ENCODE results near the gene PSAP.

Gene PSAP

DNA sequence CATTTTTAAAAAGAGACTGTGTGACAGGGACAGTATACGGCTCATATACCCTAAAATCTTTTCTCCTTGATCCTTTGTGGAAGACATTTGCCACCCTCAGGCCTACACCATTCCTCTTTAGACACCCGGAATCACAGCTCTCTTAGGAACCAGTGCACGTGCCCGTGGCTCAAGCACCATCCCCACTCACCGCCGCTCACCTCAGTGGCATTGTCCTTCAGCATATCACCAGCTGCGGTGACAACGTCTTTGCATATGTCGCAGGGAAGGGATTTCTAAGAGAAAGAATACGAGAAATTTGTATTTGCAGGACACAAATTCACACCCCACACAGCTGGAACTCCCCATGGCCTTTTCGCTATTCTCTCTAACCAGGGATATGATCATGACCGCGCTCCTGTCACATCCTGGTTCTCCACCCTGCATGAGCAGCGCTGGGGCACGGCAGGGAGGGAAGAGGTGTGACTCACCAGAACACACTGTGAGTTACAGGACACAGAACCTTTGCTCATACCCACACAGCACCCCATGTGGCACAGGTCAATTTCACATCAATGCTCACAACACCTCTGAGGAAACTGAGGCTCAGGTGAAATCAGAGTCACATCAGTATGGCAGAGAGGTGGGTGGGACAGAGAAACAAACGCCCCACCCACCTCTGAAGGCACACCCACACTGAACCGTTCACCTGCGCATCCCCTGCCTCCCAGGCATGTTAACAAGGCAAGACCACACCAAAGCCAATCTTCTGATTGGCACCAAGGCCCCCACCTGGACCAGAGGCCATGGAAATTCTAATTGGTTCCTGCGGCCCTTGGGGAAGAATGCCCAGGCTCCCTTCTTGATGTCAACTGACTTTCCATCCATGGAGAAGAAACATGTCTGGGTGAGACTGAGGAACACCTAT lies 19.2 kb downstream of the PSAP start:
- no peak overlapping the region for H3K4me3 ChIP-seq (ENCODE audit: control insufficient read depth, low read depth, low read length)
- TF ChIP-seq, protein P1, sequence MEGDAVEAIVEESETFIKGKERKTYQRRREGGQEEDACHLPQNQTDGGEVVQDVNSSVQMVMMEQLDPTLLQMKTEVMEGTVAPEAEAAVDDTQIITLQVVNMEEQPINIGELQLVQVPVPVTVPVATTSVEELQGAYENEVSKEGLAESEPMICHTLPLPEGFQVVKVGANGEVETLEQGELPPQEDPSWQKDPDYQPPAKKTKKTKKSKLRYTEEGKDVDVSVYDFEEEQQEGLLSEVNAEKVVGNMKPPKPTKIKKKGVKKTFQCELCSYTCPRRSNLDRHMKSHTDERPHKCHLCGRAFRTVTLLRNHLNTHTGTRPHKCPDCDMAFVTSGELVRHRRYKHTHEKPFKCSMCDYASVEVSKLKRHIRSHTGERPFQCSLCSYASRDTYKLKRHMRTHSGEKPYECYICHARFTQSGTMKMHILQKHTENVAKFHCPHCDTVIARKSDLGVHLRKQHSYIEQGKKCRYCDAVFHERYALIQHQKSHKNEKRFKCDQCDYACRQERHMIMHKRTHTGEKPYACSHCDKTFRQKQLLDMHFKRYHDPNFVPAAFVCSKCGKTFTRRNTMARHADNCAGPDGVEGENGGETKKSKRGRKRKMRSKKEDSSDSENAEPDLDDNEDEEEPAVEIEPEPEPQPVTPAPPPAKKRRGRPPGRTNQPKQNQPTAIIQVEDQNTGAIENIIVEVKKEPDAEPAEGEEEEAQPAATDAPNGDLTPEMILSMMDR (IDR thresholded peaks at IDR 0.05; ENCODE audit: control insufficient read depth, insufficient read depth, low read depth, low read length, missing control alignments) = no peak
- DNase-seq (ENCODE audit: low read depth) = no peak

GRCh38 chr10:71830726-71831125 lies 20.3 kb downstream of the PSAP start:
- TF ChIP-seq, protein P1 (IDR thresholded peaks at IDR 0.05; ENCODE audit: control insufficient read depth, insufficient read depth, low read depth, low read length, missing control alignments) = no peak
- no peak for DNase-seq (ENCODE audit: low read depth)
- H3K4me3 ChIP-seq (ENCODE audit: control insufficient read depth, low read depth, low read length) = no peak overlapping the region

DNA sequence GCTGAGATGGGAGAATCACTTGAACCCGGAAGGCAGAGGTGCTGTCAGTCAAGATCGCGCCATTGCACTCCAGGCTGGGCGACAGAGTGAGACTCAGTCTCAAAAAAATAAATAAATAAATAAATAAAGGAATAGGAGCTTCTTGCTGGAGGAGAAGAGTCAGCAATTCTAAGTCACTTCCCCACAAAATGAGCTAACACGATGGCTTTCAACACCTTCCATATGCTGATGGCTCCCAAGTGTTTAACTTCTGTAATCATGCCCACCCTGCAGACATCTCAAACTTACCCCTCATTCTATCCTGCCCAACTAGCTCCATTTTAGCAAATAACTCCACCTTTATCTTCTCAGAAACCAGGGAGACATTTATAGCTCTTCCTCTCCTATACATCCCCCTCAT lies 21.2 kb downstream of the PSAP start:
- DNase-seq (ENCODE audit: low read depth) = no peak
- TF ChIP-seq, protein P1 (IDR thresholded peaks at IDR 0.05; ENCODE audit: control insufficient read depth, insufficient read depth, low read depth, low read length, missing control alignments) = no peak
- H3K4me3 ChIP-seq (ENCODE audit: control insufficient read depth, low read depth, low read length) = no peak overlapping the region

DNA sequence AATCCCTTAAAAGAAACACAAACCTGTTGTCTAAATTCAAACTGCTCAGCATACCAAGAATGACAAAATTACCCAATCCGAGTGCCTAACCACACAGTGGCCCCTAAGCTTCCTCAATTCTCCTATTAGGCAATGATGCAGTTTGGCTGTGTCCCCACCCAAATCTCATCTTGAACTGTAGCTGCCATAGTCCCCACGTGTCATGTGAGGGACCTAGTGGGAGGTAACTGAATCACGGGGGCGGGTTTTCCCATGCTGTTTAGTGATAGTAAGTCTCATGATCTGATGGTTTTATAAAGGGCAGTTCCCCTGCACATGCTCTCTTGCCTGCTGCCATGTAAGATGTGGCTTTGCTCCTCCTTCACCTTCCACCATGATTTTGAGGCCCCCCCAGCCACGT lies 21.9 kb downstream of the PSAP start:
- TF ChIP-seq, protein P1 (IDR thresholded peaks at IDR 0.05; ENCODE audit: control insufficient read depth, insufficient read depth, low read depth, low read length, missing control alignments) = no peak
- DNase-seq (ENCODE audit: low read depth) = no peak
- H3K4me3 ChIP-seq (ENCODE audit: control insufficient read depth, low read depth, low read length) = no peak overlapping the region

DNA sequence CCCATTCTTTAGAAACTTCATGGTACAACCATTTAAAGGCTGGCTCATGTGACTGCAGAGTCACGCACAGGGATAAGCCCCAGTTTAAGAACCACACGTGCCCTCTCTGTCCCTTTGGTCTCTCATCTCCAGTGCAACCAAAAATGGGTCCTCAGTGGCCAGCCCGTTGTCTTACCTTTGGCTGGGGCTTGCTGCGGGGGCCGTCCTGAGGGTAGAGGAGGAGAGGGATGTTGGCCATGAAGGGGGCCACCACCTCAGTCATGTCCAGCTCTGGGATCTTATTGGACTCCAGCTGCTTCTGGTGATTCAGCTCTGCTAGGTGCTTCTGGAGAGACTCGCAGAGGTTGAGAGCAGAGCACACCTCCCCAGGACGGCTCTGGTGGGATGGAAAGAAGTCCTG lies 22.3 kb downstream of the PSAP start:
- TF ChIP-seq, protein P1 (IDR thresholded peaks at IDR 0.05; ENCODE audit: control insufficient read depth, insufficient read depth, low read depth, low read length, missing control alignments) = no peak
- H3K4me3 ChIP-seq (ENCODE audit: control insufficient read depth, low read depth, low read length) = no peak overlapping the region
- DNase-seq (ENCODE audit: low read depth) = no peak

DNA sequence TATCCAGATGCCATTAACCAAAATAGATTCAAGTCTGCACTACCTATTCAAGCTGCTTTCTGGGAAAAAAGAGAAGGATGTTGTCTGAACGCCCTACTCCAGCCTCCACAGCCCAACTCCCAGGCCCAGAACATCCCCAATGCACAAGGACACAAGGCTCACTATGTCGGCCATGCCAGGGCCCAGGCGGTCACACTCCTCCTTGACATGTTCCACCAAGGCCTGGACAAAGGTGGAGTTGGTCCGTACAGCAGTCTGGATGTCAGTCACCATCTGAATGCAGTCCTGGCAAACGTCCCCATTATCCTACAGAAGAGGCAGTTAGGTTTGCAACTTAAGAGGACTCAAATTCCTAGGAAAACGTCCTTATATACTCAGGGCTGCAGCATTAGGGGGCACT lies 23.2 kb downstream of the PSAP start:
- H3K4me3 ChIP-seq (ENCODE audit: control insufficient read depth, low read depth, low read length) = no peak overlapping the region
- TF ChIP-seq, protein P1 (IDR thresholded peaks at IDR 0.05; ENCODE audit: control insufficient read depth, insufficient read depth, low read depth, low read length, missing control alignments) = no peak
- no peak for DNase-seq (ENCODE audit: low read depth)
